Lower leg skin (tissue), 4 donors: ENCODE results near the gene ANKRD6. TPM values are rescaled to one million over a fixed set of nuclear protein-coding genes. Genes with fewer than 3 reads are reported as not detected.

Experiments
- DNase-seq, 2 donors: peaks; one replicate each; pipeline ENCODE4 v3.0.0-alpha.2; 2019; ENCODE audit warnings: low spot score in 2 of 2
- H3K4me3 ChIP-seq: fragments of 200-600 bp; sonication (generic); 2 replicates; pipeline ENCODE4 v1.5.1; 2017; ENCODE audit warnings: mild to moderate bottlenecking, low read depth; ENCODE audit not compliant: poor library complexity, severe bottlenecking
- POLR2A ChIP-seq, 2 donors: fragments of 450-650 bp; IDR thresholded peaks; one replicate each; pipeline ENCODE4 v1.6.1; 2016 to 2017; ENCODE audit warnings: antibody characterized with exemption in 2 of 2, mild to moderate bottlenecking in 1 of 2, moderate library complexity in 1 of 2
- WGBS, 2 donors: methylation state at CpG; one replicate each; pipeline ENCODE4 v1.1.5; 2018; 5-methylcytosine and 5-hydroxymethylcytosine counted together
- intact Hi-C: fragments of 100-400 bp; cut with DNase I; formaldehyde crosslinking; loops from one replicate; pipeline ENCODE4 v1.15.0; 2023; ENCODE audit warnings: low total_unique reads
- total RNA-seq, 4 donors: library from RNA; depleted of rRNA; stranded (reverse); fragments of >200 nt; gene quantifications; one replicate each; pipeline ENCODE4 v1.1.0, GENCODE V29; 2016
- TF ChIP-seq, protein P1 (sequence below), 3 donors: fragments of 450-650 bp; IDR thresholded peaks; one replicate each; pipeline ENCODE4 v1.5.1; 2016; ENCODE audit warnings: antibody characterized with exemption in 3 of 3, mild to moderate bottlenecking in 3 of 3, moderate library complexity in 2 of 3

Gene ANKRD6
- total RNA-seq, 4 donors from 2014 or later: 3.2 to 6.7 (median 4.8) TPM

DNA sequence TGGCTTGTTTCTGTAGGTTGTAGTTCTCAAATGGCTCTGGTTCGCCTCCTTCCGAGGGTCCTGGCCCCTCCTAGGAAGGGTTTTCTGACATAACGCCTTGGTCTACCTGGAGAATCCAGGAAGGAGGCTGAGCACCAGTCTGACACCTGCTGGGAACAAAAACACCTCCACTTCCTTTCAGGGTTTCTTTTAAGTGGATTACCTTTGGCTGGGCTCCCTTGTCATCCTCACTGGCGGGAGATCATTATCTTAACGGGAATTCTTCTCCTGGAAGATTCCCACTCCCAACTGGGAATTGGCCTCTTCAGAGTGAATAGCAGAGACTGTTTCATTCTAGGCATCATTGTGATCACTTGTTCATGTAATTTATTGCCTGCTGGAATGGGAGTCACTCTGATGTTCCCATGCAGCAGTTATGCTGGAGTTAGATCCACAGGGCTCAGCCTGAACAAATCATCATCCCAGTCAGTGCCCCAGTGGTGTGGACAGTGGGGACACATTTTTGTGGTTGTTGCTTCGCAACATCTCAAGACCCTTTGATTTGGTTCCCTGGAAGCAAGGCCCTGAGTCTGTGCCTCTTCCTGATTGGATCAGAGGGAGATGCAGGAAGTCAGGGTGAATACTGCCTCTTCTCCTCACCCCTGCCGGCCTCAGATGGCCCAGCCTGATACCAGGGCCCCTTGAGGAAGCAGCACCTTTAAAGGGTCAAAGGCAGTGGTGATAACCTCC is 156.5 kb downstream of the ANKRD6 start:
- H3K4me3 ChIP-seq: no peak overlapping the region
- WGBS, 2 donors: 74 to 76% methylated on average over 7 of the region's 7 CpGs
- TF ChIP-seq POLR2A (IDR thresholded peaks at IDR 0.05): no peak
- TF ChIP-seq, protein P1, sequence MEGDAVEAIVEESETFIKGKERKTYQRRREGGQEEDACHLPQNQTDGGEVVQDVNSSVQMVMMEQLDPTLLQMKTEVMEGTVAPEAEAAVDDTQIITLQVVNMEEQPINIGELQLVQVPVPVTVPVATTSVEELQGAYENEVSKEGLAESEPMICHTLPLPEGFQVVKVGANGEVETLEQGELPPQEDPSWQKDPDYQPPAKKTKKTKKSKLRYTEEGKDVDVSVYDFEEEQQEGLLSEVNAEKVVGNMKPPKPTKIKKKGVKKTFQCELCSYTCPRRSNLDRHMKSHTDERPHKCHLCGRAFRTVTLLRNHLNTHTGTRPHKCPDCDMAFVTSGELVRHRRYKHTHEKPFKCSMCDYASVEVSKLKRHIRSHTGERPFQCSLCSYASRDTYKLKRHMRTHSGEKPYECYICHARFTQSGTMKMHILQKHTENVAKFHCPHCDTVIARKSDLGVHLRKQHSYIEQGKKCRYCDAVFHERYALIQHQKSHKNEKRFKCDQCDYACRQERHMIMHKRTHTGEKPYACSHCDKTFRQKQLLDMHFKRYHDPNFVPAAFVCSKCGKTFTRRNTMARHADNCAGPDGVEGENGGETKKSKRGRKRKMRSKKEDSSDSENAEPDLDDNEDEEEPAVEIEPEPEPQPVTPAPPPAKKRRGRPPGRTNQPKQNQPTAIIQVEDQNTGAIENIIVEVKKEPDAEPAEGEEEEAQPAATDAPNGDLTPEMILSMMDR (IDR thresholded peaks at IDR 0.05): no peak
- peak in 1 of 2 donors; percentile 31 for DNase-seq
- intact Hi-C loops: loop anchor here (10.0 kb wide), 1 partner anchor 95 kb away; no protein-coding TSS in a partner anchor

DNA sequence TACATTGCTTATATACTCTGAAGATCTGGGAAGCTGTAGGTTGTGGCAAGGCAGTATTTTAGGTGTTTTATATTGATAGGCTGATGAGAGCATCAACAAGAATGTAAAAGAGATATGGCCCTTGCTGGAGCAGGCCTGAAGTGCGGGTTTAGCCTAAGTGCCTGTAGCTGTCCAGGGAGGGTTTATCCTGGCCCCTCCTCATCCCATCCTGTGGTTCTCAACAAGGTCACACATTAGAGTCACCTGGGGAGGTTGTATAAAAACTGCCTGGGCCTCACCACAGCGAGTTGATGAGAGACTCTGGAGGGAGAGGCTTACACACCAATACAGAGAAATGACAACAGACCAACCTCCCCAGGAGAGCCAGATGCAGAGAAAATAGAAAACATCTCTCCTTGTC is 157.2 kb downstream of the ANKRD6 start:
- 85 to 98% methylated on average over 2 of the region's 2 CpGs for WGBS, 2 donors
- H3K4me3 ChIP-seq: no peak overlapping the region
- TF ChIP-seq POLR2A (IDR thresholded peaks at IDR 0.05): no peak
- TF ChIP-seq, protein P1 (IDR thresholded peaks at IDR 0.05): no peak
- no peak for DNase-seq
- intact Hi-C loops: loop anchor here (10.0 kb wide), 1 partner anchor 95 kb away; no protein-coding TSS in a partner anchor

DNA sequence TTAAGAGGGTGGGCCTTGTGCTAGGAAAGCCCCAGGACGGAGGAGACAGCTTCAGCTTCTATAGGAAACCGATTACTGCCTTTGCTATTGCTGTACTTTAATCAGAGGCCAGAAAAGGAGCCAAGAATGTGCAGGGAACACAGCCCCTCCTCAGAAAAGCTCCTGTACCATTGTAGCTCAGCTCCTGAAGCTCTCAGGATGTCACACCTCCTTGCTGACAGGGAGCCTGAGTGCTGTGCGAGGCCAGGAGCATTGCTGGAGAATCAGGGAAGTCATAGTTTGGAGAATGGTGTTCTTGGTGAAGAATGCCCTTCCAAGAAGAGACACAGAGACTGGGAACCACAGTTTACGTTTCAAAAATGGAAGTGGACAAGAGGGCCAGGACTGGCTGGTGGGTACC is 158.8 kb downstream of the ANKRD6 start:
- no peak overlapping the region for H3K4me3 ChIP-seq
- whole genome bisulfite sequencing, 2 donors: 84 to 94% methylated on average over 4 of the region's 4 CpGs
- no peak for DNase-seq
- TF ChIP-seq, protein P1 (IDR thresholded peaks at IDR 0.05): no peak
- no peak for TF ChIP-seq POLR2A (IDR thresholded peaks at IDR 0.05)
- intact Hi-C loops: loop anchor here (10.0 kb wide), 1 partner anchor 97 kb away; no protein-coding TSS in a partner anchor

DNA sequence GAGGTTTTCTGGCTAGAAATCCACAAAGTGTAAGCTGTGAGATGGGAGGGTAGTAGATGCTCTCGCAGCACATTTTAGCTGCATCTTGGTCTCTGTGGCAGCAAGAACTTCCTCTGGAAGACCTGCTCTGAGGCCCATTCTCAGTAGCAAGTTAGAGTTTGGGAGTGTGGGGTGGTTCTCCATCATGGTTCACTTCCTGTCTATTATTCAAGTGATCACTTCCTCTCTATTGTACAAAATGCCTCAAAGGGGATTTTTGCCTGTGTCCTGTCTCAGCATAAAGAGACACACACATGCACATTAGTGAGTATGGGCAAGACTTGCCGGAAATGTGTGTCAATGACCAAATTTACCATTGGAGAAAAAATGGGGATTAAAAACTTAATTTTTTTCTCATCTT is 163.1 kb downstream of the ANKRD6 start:
- TF ChIP-seq, protein P1 (IDR thresholded peaks at IDR 0.05): no peak
- no peak for TF ChIP-seq POLR2A (IDR thresholded peaks at IDR 0.05)
- 83 to 92% methylated on average over 2 of the region's 2 CpGs for WGBS, 2 donors
- no peak for DNase-seq
- intact Hi-C loops: loop anchor here (10.0 kb wide), 1 partner anchor 101 kb away; no protein-coding TSS in a partner anchor
- no peak overlapping the region for H3K4me3 ChIP-seq

DNA sequence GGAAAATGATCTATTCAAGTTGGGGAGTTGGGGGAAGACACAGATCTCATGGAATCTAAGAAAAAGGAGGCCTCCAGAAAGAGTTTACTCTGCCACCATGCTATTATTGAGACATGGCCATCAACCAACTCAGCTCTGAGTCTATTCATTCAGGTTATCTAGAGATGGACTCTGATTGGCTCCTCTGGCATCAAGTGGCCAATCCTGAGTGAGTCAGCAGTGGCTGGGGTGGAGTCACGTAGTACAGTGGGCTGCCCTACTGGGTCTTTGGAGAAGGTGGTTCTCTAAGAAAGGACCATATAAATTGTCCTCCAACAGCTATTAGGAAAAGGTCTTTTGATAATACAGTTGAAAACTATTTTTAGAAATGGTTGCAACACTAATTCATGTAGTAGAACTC is 163.5 kb downstream of the ANKRD6 start:
- no peak for DNase-seq
- TF ChIP-seq POLR2A (IDR thresholded peaks at IDR 0.05): no peak
- TF ChIP-seq, protein P1 (IDR thresholded peaks at IDR 0.05): no peak
- intact Hi-C loops: loop anchor here (10.0 kb wide), 1 partner anchor 102 kb away; no protein-coding TSS in a partner anchor
- H3K4me3 ChIP-seq: no peak overlapping the region
- WGBS, 2 donors: 90 to 100% methylated on average over 1 of the region's 1 CpG
